GM12874 (cell line): Measurements from ENCODE around the gene ESPNL.

Source experiments
- CTCF ChIP-seq: IDR thresholded peaks from 2 replicates; pipeline ENCODE4 v1.5.1; 2011; ENCODE audit warnings: low read depth, mild to moderate bottlenecking, control low read depth, low read length, moderate library complexity; ENCODE audit not compliant: insufficient read depth

Gene ESPNL

GRCh38 chr2:238137885-238138284 lies 37.7 kb downstream of the ESPNL start:
- no peak for TF ChIP-seq CTCF

GRCh38 chr2:238138331-238139195 lies 38.4 kb downstream of the ESPNL start, which contains the start of gene KLHL30:
TSS of gene KLHL30 (plus strand) at chr2:238138668. CDS start at chr2:238140755, 2,087 bp downstream.
- TF ChIP-seq CTCF: no peak

- peak; percentile 57 for TF ChIP-seq CTCF
These were observed 39.3 kb downstream of the ESPNL start for GRCh38 chr2:238139196-238140039.

GRCh38 chr2:238140040-238140439 lies 39.9 kb downstream of the ESPNL start:
- no peak for TF ChIP-seq CTCF

- no peak for TF ChIP-seq CTCF
These were observed 40.8 kb downstream of the ESPNL start for GRCh38 chr2:238140721-238141540.

GRCh38 chr2:238141541-238142318 lies 41.6 kb downstream of the ESPNL start:
- no peak for TF ChIP-seq CTCF
